Liver (tissue), 3 donors: ENCODE data around the gene PIP4K2C.

Experiments used
- HNF4G ChIP-seq: IDR thresholded peaks from 2 replicates; pipeline ENCODE4 v1.6.1; 2016; ENCODE audit warnings: antibody characterized with exemption
- TAF1 ChIP-seq: conservative IDR thresholded peaks from 2 replicates; pipeline ENCODE4 v1.6.1; 2016; ENCODE audit warnings: antibody characterized with exemption, mild to moderate bottlenecking
- TF ChIP-seq, protein P1 (sequence below): fragments of 150-350 bp; IDR thresholded peaks from 2 replicates; pipeline ENCODE4 v1.5.1; 2017; ENCODE audit warnings: improper control_type of control experiment, low read depth, low read length; ENCODE audit not compliant: missing input control
- TF ChIP-seq, protein P2 (sequence below): IDR thresholded peaks from 2 replicates; pipeline ENCODE4 v1.6.1; 2016; ENCODE audit warnings: antibody characterized with exemption
- donor health status: healthy.
- donor health status: healthy.

DNA sequence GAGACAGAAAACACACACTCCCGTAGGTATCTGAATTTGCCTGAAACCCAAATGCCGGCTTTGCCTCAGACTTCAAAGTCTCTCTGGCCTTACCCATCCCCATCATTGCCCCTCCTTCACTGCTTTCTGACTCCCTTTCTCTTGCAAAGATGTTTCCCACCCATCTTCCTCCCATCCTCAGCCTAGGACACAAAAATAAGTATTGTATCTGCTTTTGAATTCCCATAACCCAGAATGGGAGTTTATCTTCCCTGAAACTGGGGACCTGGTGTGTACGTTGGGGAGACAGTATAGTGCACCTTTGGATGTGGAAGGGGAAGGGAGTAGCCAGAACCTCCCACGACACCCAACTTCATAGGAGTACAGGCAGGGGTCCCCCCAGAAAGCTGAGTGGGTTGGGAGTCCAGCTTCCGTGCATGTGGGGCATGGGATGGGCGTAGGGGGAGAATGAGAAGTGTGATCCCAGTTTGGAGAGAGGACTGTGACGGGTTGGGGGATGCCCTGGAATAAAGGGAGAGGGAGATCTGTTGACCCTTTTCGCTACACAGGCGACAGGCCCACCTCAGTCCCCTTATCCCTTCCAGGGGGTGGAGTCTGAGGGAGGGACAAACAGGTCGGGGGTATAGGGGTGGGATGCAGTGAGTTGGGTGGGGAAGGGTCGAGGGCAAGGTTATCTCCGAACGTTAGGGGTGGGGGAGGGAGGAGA lies 41.6 kb upstream of the PIP4K2C start:
- TF ChIP-seq HNF4G (no peak), TAF1 (no peak)
- TF ChIP-seq, protein P1, sequence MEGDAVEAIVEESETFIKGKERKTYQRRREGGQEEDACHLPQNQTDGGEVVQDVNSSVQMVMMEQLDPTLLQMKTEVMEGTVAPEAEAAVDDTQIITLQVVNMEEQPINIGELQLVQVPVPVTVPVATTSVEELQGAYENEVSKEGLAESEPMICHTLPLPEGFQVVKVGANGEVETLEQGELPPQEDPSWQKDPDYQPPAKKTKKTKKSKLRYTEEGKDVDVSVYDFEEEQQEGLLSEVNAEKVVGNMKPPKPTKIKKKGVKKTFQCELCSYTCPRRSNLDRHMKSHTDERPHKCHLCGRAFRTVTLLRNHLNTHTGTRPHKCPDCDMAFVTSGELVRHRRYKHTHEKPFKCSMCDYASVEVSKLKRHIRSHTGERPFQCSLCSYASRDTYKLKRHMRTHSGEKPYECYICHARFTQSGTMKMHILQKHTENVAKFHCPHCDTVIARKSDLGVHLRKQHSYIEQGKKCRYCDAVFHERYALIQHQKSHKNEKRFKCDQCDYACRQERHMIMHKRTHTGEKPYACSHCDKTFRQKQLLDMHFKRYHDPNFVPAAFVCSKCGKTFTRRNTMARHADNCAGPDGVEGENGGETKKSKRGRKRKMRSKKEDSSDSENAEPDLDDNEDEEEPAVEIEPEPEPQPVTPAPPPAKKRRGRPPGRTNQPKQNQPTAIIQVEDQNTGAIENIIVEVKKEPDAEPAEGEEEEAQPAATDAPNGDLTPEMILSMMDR, result no peak
- TF ChIP-seq, protein P2, sequence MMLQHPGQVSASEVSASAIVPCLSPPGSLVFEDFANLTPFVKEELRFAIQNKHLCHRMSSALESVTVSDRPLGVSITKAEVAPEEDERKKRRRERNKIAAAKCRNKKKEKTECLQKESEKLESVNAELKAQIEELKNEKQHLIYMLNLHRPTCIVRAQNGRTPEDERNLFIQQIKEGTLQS, result no peak
